Measurements from ENCODE around the gene MAP3K2.

MAP3K2 gene

DNA sequence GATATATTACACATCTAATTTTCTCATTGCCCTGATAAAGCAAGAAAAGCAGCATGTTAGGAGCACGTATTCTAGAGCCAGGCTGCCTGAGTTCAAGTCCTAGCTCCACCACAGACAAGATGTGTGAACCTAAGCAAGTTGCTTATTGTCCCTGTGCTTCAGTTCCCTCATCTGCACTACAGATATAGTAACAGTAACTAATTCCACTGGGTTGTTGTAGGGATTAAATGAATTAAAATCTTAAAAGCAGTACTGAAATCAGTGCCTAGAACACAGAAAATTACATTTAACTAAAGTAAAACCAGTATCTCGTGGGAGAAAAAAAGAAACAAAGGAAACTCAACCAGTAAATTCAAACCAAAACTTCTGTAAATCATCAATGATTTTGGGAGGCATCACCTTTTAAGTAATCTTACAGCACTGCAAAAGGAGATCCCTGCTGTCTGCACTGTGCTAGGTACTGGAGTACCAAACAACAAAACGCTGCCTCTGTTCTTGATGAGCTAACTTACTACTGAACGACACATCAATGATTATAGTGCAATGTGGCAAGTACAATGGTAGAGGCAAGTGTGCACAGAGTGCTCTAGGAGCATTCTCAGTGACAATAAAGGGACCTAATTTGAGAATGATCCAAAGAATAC, 7.9 kb downstream of the MAP3K2 start:
- no peak overlapping the region for H3K9ac ChIP-seq (ENCODE audit: low read length)
- no peaks in the 10 kb centered on the region for H3K27me3 ChIP-seq (ENCODE audit: control insufficient read depth, insufficient read depth, low read length)
- no peaks in the 10 kb centered on the region for H3K4me1 ChIP-seq (ENCODE audit: control insufficient read depth, insufficient read depth, low read length)
- H3K36me3 ChIP-seq (ENCODE audit: control insufficient read depth, insufficient read depth, low read length) = no peaks in the 10 kb centered on the region
- H3K4me3 ChIP-seq (ENCODE audit: low read length) = no peak overlapping the region
- no peak overlapping the region for H3K27ac ChIP-seq (ENCODE audit: low read depth, low read length)

DNA sequence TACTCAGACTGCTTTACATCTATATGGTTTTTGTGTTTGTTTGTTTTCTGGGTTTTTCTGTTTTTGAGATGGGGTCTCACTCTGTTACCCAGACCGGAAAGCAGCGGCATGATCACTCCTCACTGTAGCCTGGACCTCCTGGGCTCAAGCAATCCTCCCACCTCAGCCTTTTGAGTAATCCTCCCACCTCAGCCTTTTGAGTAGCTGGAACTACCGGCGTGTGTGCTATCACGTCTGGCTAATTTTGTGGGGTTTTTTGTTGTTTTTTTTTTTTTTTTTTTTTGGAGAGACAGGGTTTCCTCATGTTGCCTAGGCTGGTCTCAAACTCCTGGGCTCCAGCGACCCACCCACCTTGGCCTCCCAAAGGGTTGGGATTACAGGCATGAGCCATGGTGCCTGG, 9.1 kb downstream of the MAP3K2 start:
- Histone ChIP-seq H3K9ac (ENCODE audit: low read length) (no peak overlapping the region), H3K36me3 (ENCODE audit: control insufficient read depth, insufficient read depth, low read length) (no peaks in the 10 kb centered on the region), H3K4me3 (ENCODE audit: low read length) (no peak overlapping the region), H3K27me3 (ENCODE audit: control insufficient read depth, insufficient read depth, low read length) (no peaks in the 10 kb centered on the region), H3K4me1 (ENCODE audit: control insufficient read depth, insufficient read depth, low read length) (no peaks in the 10 kb centered on the region), H3K27ac (ENCODE audit: low read depth, low read length) (no peak overlapping the region)

DNA sequence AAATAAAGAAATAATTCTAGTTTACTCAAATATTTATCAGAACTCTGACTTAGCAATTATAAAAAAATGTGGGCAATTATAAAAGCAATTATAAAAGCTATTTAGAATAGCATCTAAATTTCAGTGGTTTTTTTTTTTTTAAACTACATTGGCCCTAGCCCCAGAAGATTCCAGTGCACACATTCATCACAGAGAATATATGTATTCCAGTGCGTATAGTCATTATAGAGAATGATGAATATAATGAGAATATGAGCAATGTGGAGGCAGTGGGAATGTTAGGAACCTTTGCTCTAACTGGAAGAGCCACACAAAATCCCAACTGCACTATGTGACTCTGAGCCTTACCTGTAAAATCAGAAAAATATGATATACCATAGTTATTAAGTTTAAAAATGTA, 10.5 kb downstream of the MAP3K2 start:
- H3K4me1 ChIP-seq (ENCODE audit: control insufficient read depth, insufficient read depth, low read length) = no peaks in the 10 kb centered on the region

DNA sequence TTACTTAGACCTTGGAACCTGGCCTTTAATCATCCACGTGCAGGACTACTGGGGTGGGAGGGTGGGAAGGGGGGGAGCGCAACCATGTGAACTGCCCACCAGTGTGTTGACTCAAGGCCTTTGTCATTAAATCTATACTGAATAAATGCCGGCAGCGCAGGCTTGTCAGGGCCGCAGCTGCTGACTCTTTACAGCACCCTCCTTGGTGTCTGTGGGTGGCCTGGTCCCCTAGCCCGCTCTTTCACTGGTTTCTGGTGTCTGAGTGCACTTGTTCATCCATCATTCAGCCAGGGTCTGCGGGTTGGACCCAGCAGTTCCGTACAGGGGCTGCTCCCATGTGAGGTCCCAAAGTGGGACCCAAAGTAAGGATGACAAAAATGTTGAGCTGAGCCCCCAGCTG, 11.5 kb downstream of the MAP3K2 start:
- H3K27me3 ChIP-seq (ENCODE audit: control insufficient read depth, insufficient read depth, low read length) = no peaks in the 10 kb centered on the region
- H3K4me1 ChIP-seq (ENCODE audit: control insufficient read depth, insufficient read depth, low read length) = no peaks in the 10 kb centered on the region
- no peak overlapping the region for H3K27ac ChIP-seq (ENCODE audit: low read depth, low read length)
- H3K9ac ChIP-seq (ENCODE audit: low read length) = no peak overlapping the region
- H3K4me3 ChIP-seq (ENCODE audit: low read length) = no peak overlapping the region
- no peaks in the 10 kb centered on the region for H3K36me3 ChIP-seq (ENCODE audit: control insufficient read depth, insufficient read depth, low read length)

More for the DNA sequence above, 10.5 kb downstream of the MAP3K2 start:
- H3K4me3 ChIP-seq (ENCODE audit: low read length) = no peak overlapping the region
- H3K36me3 ChIP-seq (ENCODE audit: control insufficient read depth, insufficient read depth, low read length) = no peaks in the 10 kb centered on the region
- H3K9ac ChIP-seq (ENCODE audit: low read length) = no peak overlapping the region
- H3K27me3 ChIP-seq (ENCODE audit: control insufficient read depth, insufficient read depth, low read length) = no peaks in the 10 kb centered on the region
- H3K27ac ChIP-seq (ENCODE audit: low read depth, low read length) = no peak overlapping the region

DNA sequence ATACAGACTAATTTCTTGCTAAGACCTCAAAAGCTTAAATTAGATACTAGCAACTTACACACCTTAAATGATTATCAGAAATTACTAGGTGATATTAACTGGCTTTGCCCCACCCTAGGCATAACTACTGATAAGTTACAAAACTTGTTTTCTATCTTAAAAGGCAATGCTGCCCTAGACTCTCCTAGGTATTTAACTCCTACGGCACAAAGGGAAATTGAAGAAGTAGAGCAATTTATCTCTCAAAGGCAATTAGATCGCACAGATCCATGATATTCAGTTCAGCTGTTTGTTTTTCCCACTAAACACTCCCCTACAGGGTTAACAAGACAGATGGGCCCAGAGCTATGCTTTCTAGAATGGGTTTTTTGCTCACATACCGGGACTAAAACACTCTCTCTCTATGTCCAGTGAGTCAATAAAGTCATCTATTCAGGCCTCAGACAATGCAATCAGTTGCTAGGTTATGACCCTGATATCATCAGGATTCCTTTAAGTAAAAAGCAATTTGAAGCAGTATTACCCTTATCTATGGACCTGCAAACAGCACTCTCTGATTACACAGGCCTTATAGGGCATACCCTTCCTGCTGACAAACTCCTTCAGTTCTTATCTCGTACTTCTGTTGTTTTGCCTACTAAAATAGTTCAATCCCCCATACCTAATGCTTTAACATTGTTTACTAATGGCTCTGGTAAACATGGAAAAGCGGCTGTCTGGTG, 14.3 kb downstream of the MAP3K2 start:
- no peak overlapping the region for H3K4me3 ChIP-seq (ENCODE audit: low read length)
- no peak overlapping the region for H3K9ac ChIP-seq (ENCODE audit: low read length)
- H3K36me3 ChIP-seq (ENCODE audit: control insufficient read depth, insufficient read depth, low read length) = no peaks in the 10 kb centered on the region
- no peaks in the 10 kb centered on the region for H3K4me1 ChIP-seq (ENCODE audit: control insufficient read depth, insufficient read depth, low read length)
- H3K27ac ChIP-seq (ENCODE audit: low read depth, low read length) = no peak overlapping the region
- H3K27me3 ChIP-seq (ENCODE audit: control insufficient read depth, insufficient read depth, low read length) = no peaks in the 10 kb centered on the region

DNA sequence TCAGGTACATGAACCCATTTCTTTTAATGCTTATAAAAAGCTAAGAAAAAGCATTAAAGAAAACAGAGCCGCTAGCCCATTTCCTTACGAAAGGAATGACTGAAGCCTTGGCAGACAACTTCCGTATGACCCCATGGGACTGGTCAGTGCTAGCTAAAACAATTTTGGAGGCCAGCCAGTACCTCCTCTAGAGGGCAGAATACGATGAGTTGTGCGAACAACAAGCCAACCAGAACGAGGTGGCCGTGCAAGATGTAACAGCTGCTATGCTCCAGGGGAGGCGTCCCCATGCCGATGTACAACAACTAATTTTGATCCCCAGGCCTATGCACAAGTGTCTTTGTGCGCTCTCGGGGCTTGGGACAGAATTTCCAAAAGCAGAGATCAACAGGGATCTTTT, 16.7 kb downstream of the MAP3K2 start:
- H3K4me3 ChIP-seq (ENCODE audit: low read length) = no peak overlapping the region
- no peak overlapping the region for H3K27ac ChIP-seq (ENCODE audit: low read depth, low read length)
- no peaks in the 10 kb centered on the region for H3K27me3 ChIP-seq (ENCODE audit: control insufficient read depth, insufficient read depth, low read length)
- no peak overlapping the region for H3K9ac ChIP-seq (ENCODE audit: low read length)
- no peaks in the 10 kb centered on the region for H3K4me1 ChIP-seq (ENCODE audit: control insufficient read depth, insufficient read depth, low read length)
- no peaks in the 10 kb centered on the region for H3K36me3 ChIP-seq (ENCODE audit: control insufficient read depth, insufficient read depth, low read length)

DNA sequence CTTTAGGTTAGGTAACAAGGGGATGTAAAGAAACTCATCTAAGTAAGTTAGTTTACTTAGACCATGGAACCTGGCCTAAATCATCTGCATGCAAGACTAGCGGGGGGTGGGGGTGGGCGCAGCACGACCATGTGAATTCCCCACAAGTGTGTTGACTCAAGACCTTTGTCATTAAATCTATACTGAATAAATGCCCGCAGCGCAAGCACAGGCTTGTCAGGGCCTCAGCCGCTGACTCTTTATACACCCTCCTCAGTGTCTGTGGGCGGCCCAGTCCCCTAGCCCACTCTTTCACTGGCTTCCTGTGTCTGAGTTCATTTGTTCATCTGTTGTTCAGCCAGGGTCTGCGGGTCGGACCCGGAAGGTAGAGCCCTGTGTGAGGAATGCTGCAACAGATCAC, 17.8 kb downstream of the MAP3K2 start:
- Histone ChIP-seq H3K36me3 (ENCODE audit: control insufficient read depth, insufficient read depth, low read length) (no peaks in the 10 kb centered on the region), H3K4me3 (ENCODE audit: low read length) (no peak overlapping the region), H3K27me3 (ENCODE audit: control insufficient read depth, insufficient read depth, low read length) (no peaks in the 10 kb centered on the region), H3K4me1 (ENCODE audit: control insufficient read depth, insufficient read depth, low read length) (no peaks in the 10 kb centered on the region), H3K27ac (ENCODE audit: low read depth, low read length) (no peak overlapping the region), H3K9ac (ENCODE audit: low read length) (no peak overlapping the region)

DNA sequence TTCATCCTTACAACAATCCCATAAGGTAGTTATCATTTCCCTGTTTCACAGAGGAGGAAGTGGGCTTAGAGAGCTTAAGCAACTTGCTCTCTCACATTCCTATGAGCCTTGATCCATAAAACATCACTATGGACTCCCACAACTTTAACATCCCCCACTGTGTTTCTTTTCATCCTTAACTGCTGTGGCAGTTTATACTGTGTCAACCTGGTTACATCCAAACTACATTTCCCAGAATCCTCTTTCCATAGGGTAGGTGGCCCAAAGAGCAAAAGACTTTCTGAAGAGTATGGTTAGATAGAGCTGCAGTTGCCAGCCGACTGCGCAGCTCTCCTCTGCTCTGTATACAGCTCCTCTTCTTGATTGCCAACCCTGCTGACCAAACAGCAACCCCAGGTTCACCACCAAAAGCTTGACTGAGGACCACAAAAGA, 22.5 kb downstream of the MAP3K2 start:
- Histone ChIP-seq H3K4me1 (ENCODE audit: control insufficient read depth, insufficient read depth, low read length) (no peaks in the 10 kb centered on the region), H3K9ac (ENCODE audit: low read length) (no peak overlapping the region), H3K27me3 (ENCODE audit: control insufficient read depth, insufficient read depth, low read length) (no peaks in the 10 kb centered on the region), H3K4me3 (ENCODE audit: low read length) (no peak overlapping the region), H3K27ac (ENCODE audit: low read depth, low read length) (no peak overlapping the region), H3K36me3 (ENCODE audit: control insufficient read depth, insufficient read depth, low read length) (no peaks in the 10 kb centered on the region)

DNA sequence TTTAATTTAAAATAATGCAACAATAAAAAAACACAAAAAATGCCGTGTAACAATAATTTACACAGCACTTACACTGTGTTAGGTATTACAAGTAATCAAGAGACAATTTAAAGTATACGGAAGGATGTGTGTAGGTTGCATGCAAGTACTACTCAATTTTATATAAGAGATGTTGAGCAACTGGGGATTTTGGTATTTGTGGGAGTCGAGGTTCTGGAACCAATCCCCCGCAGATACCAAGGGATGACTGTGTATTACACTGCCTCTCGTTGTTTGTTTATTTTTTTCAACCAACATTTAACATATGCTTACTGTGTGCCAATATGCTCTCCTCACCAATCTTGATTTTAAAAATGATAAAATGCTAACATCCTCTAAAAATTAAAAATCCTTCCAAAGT, 24.8 kb downstream of the MAP3K2 start:
- H3K9ac ChIP-seq (ENCODE audit: low read length) = no peak overlapping the region
- H3K36me3 ChIP-seq (ENCODE audit: control insufficient read depth, insufficient read depth, low read length) = no peaks in the 10 kb centered on the region
- H3K4me3 ChIP-seq (ENCODE audit: low read length) = no peak overlapping the region
- H3K27ac ChIP-seq (ENCODE audit: low read depth, low read length) = no peak overlapping the region
- no peaks in the 10 kb centered on the region for H3K27me3 ChIP-seq (ENCODE audit: control insufficient read depth, insufficient read depth, low read length)
- no peaks in the 10 kb centered on the region for H3K4me1 ChIP-seq (ENCODE audit: control insufficient read depth, insufficient read depth, low read length)

DNA sequence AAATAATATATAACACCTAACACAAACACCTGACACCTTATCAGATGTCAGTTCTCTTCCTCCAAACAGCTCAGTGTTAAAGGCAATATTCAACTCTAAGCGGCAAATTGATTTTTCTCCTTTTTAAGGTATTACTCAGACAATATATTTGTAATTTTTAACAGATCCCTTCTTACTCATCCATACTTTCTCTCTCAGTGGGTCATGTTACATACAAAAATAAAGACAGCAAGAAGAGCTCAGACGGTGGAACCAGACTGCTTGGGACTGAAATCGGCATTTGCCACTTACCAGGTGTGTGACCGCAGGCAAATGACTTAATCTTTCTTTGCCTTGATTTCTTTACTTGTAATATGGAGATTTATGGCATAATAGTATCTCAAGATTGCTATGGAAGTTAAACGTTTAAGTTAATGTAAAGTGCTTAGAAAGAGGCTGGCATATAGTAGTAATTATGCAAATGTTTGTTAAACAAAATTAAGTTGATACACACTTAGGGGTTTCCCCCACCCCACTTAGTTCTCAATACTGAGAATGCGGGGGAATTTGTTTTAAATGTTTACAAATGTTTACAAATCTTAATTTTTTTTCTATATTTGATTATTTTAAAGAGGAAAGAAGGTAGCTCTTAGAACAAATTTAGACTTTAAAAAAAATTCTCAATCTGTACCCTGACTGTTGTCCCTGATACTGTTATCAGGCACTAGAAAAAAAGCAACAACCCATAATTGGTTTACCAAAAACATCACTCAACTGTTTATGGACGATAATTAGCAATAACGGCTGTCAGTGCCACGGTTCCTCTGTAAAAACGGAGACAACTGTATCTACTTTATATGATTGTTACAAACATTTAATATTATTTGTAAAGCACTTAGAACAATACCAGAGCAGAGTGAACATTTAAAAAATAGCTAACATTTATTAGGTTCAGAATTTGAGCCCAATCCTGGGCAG, 25.6 kb downstream of the MAP3K2 start:
- Histone ChIP-seq H3K9ac (ENCODE audit: low read length) (no peak overlapping the region), H3K27me3 (ENCODE audit: control insufficient read depth, insufficient read depth, low read length) (no peaks in the 10 kb centered on the region), H3K27ac (ENCODE audit: low read depth, low read length) (no peak overlapping the region), H3K4me3 (ENCODE audit: low read length) (no peak overlapping the region), H3K4me1 (ENCODE audit: control insufficient read depth, insufficient read depth, low read length) (no peaks in the 10 kb centered on the region), H3K36me3 (ENCODE audit: control insufficient read depth, insufficient read depth, low read length) (no peaks in the 10 kb centered on the region)

DNA sequence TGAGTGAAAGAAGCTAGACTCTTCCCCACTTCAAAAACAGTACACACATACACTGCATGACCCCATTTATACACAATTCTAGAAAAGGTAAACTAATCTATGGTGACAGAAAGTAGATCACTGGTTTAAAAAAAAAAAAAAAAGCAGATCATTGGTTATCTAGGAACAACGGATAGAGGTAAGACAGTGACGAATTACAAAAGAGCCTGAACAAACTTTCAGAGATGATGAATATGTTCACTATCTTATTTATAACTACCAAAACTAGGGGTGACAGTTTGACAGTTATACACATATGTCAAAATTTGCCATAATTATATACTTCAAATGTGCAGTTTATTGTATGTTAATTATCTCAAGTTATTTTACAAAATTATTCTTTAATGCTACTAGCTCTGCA, 27.5 kb downstream of the MAP3K2 start:
- Histone ChIP-seq H3K36me3 (ENCODE audit: control insufficient read depth, insufficient read depth, low read length) (no peaks in the 10 kb centered on the region), H3K4me3 (ENCODE audit: low read length) (no peak overlapping the region), H3K9ac (ENCODE audit: low read length) (no peak overlapping the region), H3K4me1 (ENCODE audit: control insufficient read depth, insufficient read depth, low read length) (no peaks in the 10 kb centered on the region), H3K27me3 (ENCODE audit: control insufficient read depth, insufficient read depth, low read length) (no peaks in the 10 kb centered on the region), H3K27ac (ENCODE audit: low read depth, low read length) (no peak overlapping the region)

DNA sequence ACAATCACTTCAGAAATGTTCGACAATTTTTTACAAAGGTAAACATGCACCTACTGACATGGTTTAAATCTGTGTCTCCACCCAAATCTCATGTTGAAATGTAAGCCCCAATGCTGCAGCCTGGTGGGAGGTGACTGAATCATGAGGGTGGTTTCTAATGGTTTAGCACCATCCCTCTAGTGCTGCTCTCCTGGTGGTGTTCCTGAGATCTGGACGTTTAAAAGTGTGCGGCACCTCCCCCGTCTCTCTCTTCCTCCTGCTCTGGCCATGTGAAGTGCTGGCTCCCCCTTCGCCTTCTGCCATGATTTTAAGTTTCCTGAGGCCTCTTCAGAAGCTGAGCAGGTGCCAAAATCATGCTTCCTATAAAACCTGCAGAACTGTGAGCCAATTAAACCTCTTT, 28.3 kb downstream of the MAP3K2 start:
- no peak overlapping the region for H3K9ac ChIP-seq (ENCODE audit: low read length)
- H3K27me3 ChIP-seq (ENCODE audit: control insufficient read depth, insufficient read depth, low read length) = no peaks in the 10 kb centered on the region
- H3K36me3 ChIP-seq (ENCODE audit: control insufficient read depth, insufficient read depth, low read length) = no peaks in the 10 kb centered on the region
- no peak overlapping the region for H3K4me3 ChIP-seq (ENCODE audit: low read length)
- H3K27ac ChIP-seq (ENCODE audit: low read depth, low read length) = no peak overlapping the region
- no peaks in the 10 kb centered on the region for H3K4me1 ChIP-seq (ENCODE audit: control insufficient read depth, insufficient read depth, low read length)

Measured in rectal smooth muscle tissue (tissue), 1 donor.